Gastrocnemius medialis (tissue), 4 donors: ENCODE data around the gene CC2D2A. TPM values are rescaled to one million over a fixed set of nuclear protein-coding genes. Genes with fewer than 3 reads are reported as not detected.

Experiments used
- ATAC-seq, 2 donors: fragments of 150-250 bp; one replicate each; pipeline ENCODE4 v1.9.1; 2016
- DNase-seq, 2 donors: peaks; one replicate each; pipeline ENCODE4 v3.0.0-alpha.2; 2019
- H3K27ac ChIP-seq, 4 donors: fragments of 200-600 bp; sonication (generic); 1 replicate in 1 of 4; 2 replicates in 3 of 4; pipeline ENCODE4 v1.5.1; 2016 to 2018; ENCODE audit warnings: mild to moderate bottlenecking in 2 of 4, moderate library complexity in 1 of 4
- H3K27me3 ChIP-seq, 3 donors: fragments of 200-600 bp; sonication (generic) in 2 of 3; 1 replicate in 1 of 3; 2 replicates in 2 of 3; pipeline versions ENCODE4 v1.5.1 to v1.6.0; 2016 to 2019; ENCODE audit warnings: mild to moderate bottlenecking in 1 of 3, moderate library complexity in 1 of 3
- H3K36me3 ChIP-seq, 2 donors: fragments of 200-600 bp; sonication (generic) in 1 of 2; one replicate each; pipeline ENCODE4 v1.5.1; 2017 to 2018
- H3K4me1 ChIP-seq, 2 donors: fragments of 200-600 bp; sonication (generic) in 1 of 2; one replicate each; pipeline ENCODE4 v1.5.1; 2016 to 2017; ENCODE audit warnings: mild to moderate bottlenecking in 2 of 2
- H3K4me3 ChIP-seq, 4 donors: fragments of 200-600 bp; sonication (generic) in 3 of 4; 1 replicate in 1 of 4; 2 replicates in 3 of 4; pipeline ENCODE4 v1.5.1; 2016 to 2019; ENCODE audit warnings: mild to moderate bottlenecking in 2 of 4
- H3K9me3 ChIP-seq, 3 donors: fragments of 200-600 bp; sonication (generic) in 2 of 3; 1 replicate in 1 of 3; 2 replicates in 2 of 3; pipeline ENCODE4 v1.5.1; 2016 to 2019
- CTCF ChIP-seq, 5 experiments: fragments of 450-650 bp in 3 of 5; fragments of 200-600 bp in 2 of 5; sonication (generic) in 2 of 5; IDR thresholded peaks in 4 of 5; conservative IDR thresholded peaks in 1 of 5; 1 replicate in 4 of 5; 2 replicates in 1 of 5; pipeline ENCODE4 v1.5.1; 2016 to 2019; ENCODE audit warnings: antibody characterized with exemption in 5 of 5, mild to moderate bottlenecking in 3 of 5, moderate library complexity in 3 of 5
- POLR2A ChIP-seq, 2 donors: fragments of 450-650 bp; IDR thresholded peaks; one replicate each; pipeline ENCODE4 v1.6.1; 2017; ENCODE audit warnings: antibody characterized with exemption in 2 of 2, mild to moderate bottlenecking in 2 of 2, moderate library complexity in 2 of 2
- in situ Hi-C, 4 donors: fragments of 200-750 bp; cut with MboI; loops; one replicate each; pipeline versions ENCODE4 v1.15.0 to v1.8.0; 2017; ENCODE audit warnings: low sequenced_read_pairs in 4 of 4
- intact Hi-C: fragments of 100-400 bp; cut with DNase I; formaldehyde crosslinking; loops from one replicate; pipeline ENCODE4 v1.15.1; 2023; ENCODE audit warnings: low total_unique reads
- total RNA-seq, 4 donors: library from RNA; depleted of rRNA; stranded (reverse); fragments of >200 nt; gene quantifications; one replicate each; pipeline versions ENCODE4 v1.1.0 to v1.2.3, GENCODE V29; 2016

Gene CC2D2A
- total RNA-seq, 4 donors from 2014 or later = 1.1 to 4.0 (median 2.9) TPM

DNA sequence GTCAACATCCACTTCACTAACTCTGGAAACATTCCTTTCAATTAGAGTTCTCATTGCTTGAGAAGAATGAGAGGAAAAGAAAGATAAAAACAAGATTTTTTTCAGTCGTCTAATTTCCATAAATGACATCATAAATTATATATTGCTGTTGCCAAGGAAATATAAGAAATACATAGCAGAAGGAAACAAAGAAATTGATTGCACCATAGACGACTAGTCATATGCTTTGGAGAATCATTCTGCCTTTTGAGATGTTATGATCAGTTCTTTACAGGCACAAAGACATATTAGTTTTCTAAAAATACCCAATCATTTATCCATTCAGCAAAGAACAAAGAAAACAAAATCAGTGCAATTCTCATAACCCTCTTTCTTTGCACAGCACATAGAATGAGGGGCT lies 42.5 kb upstream of the CC2D2A start:
- DNase-seq (no peak), ATAC-seq (no peak)
- H3K27ac ChIP-seq = peak overlapping the region in 3 of 4 donors; percentile 15 to 44 (median 40)
- H3K4me3 ChIP-seq = no peak overlapping the region
- H3K36me3 ChIP-seq = no peaks in the 10 kb centered on the region
- in situ Hi-C loops = no loop called here
- no peaks in the 10 kb centered on the region for H3K9me3 ChIP-seq
- intact Hi-C loops = no loop called here
- no peak for TF ChIP-seq POLR2A (IDR thresholded peaks at IDR 0.05)
- no peak for TF ChIP-seq CTCF (IDR thresholded peaks at IDR 0.05 in 4 of 5, conservative IDR thresholded peaks at IDR 0.05 in 1 of 5)
- no peaks in the 10 kb centered on the region for H3K27me3 ChIP-seq
- H3K4me1 ChIP-seq = no peaks in the 10 kb centered on the region

- H3K27me3 ChIP-seq = no peaks in the 10 kb centered on the region
- no peak within 1 kb of the TSS for H3K4me3 ChIP-seq
- no peaks in the 10 kb centered on the region for H3K36me3 ChIP-seq
- no peaks in the 10 kb centered on the region for H3K9me3 ChIP-seq
- in situ Hi-C loops = no loop called here
- no peak for TF ChIP-seq POLR2A (IDR thresholded peaks at IDR 0.05)
- TF ChIP-seq CTCF (IDR thresholded peaks at IDR 0.05 in 4 of 5, conservative IDR thresholded peaks at IDR 0.05 in 1 of 5) = no peak
- no peak for DNase-seq
- ATAC-seq = peak in 1 of 2 donors; percentile 51
- intact Hi-C loops = no loop called here
- peak within 1 kb of the TSS; percentile 15 to 44 (median 28) for H3K27ac ChIP-seq
- H3K4me1 ChIP-seq = no peaks in the 10 kb centered on the region
These were observed 42.0 kb upstream of the CC2D2A start, which contains the start of gene C1QTNF7 for GRCh38 chr4:15427701-15428100. C1QTNF7 (plus strand) TSS chr4:15428033; CDS start chr4:15435744, 7,711 bp downstream.

DNA sequence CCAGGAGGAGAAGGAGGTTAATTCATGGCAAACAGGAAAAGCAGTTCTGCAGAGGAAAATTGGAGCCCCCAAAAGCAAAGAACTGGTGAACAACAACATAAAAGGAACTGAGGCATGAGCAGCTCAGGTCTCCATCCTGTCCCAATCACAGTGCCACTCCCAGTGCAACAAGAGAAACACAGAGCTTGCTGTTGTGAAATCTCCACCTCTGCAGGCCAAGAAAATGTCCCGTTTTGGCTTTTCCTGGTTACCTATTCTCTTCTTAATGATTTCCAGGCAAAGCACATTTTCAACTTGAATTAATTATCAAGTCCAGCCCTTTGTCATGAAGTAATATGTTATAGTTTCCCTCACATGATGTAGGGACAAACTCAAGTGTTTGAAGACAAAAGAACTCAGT lies 41.1 kb upstream of the CC2D2A start:
- DNase-seq (peak in 1 of 2 donors; percentile 51), ATAC-seq (peak in 1 of 2 donors; percentile 65)
- peak overlapping the region in 3 of 4 donors; percentile 15 to 40 (median 17) for H3K27ac ChIP-seq
- H3K9me3 ChIP-seq = no peaks in the 10 kb centered on the region
- intact Hi-C loops (no loop called here), in situ Hi-C loops (no loop called here)
- no peak overlapping the region for H3K4me3 ChIP-seq
- no peak for TF ChIP-seq POLR2A (IDR thresholded peaks at IDR 0.05)
- TF ChIP-seq CTCF (IDR thresholded peaks at IDR 0.05 in 4 of 5, conservative IDR thresholded peaks at IDR 0.05 in 1 of 5) = no peak
- H3K27me3 ChIP-seq = no peaks in the 10 kb centered on the region
- H3K36me3 ChIP-seq = no peaks in the 10 kb centered on the region
- H3K4me1 ChIP-seq = no peaks in the 10 kb centered on the region

GRCh38 chr4:15434091-15434490 lies 35.6 kb upstream of the CC2D2A start:
- Histone ChIP-seq H3K36me3 (no peaks in the 10 kb centered on the region), H3K9me3 (no peaks in the 10 kb centered on the region), H3K4me3 (no peak overlapping the region), H3K27ac (no peak overlapping the region), H3K27me3 (no peaks in the 10 kb centered on the region), H3K4me1 (no peaks in the 10 kb centered on the region)
- in situ Hi-C loops = no loop called here
- TF ChIP-seq POLR2A (IDR thresholded peaks at IDR 0.05) (no peak), CTCF (IDR thresholded peaks at IDR 0.05 in 4 of 5, conservative IDR thresholded peaks at IDR 0.05 in 1 of 5) (no peak)
- no peak for DNase-seq
- peak; percentile 79 to 80 for ATAC-seq
- intact Hi-C loops = no loop called here

GRCh38 chr4:15434676-15435075 lies 35.0 kb upstream of the CC2D2A start:
- no peak overlapping the region for H3K27ac ChIP-seq
- H3K9me3 ChIP-seq = no peaks in the 10 kb centered on the region
- no peak overlapping the region for H3K4me3 ChIP-seq
- no peaks in the 10 kb centered on the region for H3K27me3 ChIP-seq
- H3K4me1 ChIP-seq = no peaks in the 10 kb centered on the region
- DNase-seq (no peak), ATAC-seq (no peak)
- intact Hi-C loops (no loop called here), in situ Hi-C loops (no loop called here)
- no peak for TF ChIP-seq POLR2A (IDR thresholded peaks at IDR 0.05)
- TF ChIP-seq CTCF (IDR thresholded peaks at IDR 0.05 in 4 of 5, conservative IDR thresholded peaks at IDR 0.05 in 1 of 5) = no peak
- no peaks in the 10 kb centered on the region for H3K36me3 ChIP-seq
